ENCODE measurements around the gene GLUD2.

Gene GLUD2

DNA sequence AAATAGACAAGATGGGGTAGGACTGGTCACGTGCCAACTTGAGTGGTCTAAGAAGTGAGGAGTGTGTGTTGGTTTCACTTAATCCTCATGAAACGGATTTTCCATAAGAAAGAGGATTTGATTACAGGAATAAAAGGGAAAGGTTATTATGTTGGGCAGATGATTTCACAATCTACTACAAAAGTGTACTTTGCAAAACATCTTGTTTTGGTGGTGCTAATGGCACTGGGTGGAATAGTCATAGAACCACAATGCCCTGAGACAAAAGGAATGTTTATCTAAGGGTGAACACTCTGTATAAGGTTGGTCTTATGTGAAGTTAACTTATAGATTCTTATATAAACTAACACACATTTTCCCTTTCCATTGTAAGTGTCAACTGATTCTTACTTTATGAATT is 45.6 kb downstream of the GLUD2 start:
- intact Hi-C loops (cut with DNase I): no loop called here

More for the DNA sequence above, 45.6 kb downstream of the GLUD2 start:
- no peak for DNase-seq

Measured in posterior cingulate gyrus (tissue), 11 donors.